HepG2 (cell line): ENCODE measurements around the gene CLASRP. TPM values are rescaled to one million over a fixed set of nuclear protein-coding genes. Genes with fewer than 3 reads are reported as not detected.
A peak's percentile ranks its signal among the peaks of the same experiment; 100 is the strongest.

Experiments
- AKAP8 ChIP-seq: sonication (generic); formaldehyde crosslinking; IDR thresholded peaks from 2 replicates; pipeline ENCODE4 v1.5.1; 2020; ENCODE audit warnings: mild to moderate bottlenecking, missing genetic modification reagents
- BORCS8-MEF2B ChIP-seq: sonication (generic); formaldehyde crosslinking; IDR thresholded peaks from 2 replicates; pipeline ENCODE4 v1.8.0; 2022; ENCODE audit warnings: mild to moderate bottlenecking, missing genetic modification reagents
- DPF2 ChIP-seq: sonication (generic); formaldehyde crosslinking; IDR thresholded peaks from 2 replicates; pipeline ENCODE4 v1.4.0; 2020; ENCODE audit warnings: mild to moderate bottlenecking, low read depth, missing genetic modification reagents, borderline replicate concordance
- GATAD2A ChIP-seq: IDR thresholded peaks from 2 replicates; pipeline ENCODE4 v1.6.1; 2016
- HCFC1 ChIP-seq: fragments of 150-350 bp; IDR thresholded peaks from 2 replicates; pipeline ENCODE4 v1.6.1; 2014; ENCODE audit warnings: low read depth, low read length
- HES4 ChIP-seq: sonication (generic); formaldehyde crosslinking; IDR thresholded peaks from 2 replicates; pipeline ENCODE4 v1.9.0; 2021; ENCODE audit warnings: mild to moderate bottlenecking, missing genetic modification reagents, borderline replicate concordance
- HNRNPL ChIP-seq: fragments of 200-400 bp; formaldehyde crosslinking; IDR thresholded peaks from 2 replicates; pipeline ENCODE4 v1.6.1; 2017; ENCODE audit warnings: mild to moderate bottlenecking, low read depth, low read length
- JUND ChIP-seq: sonication (generic); formaldehyde crosslinking; IDR thresholded peaks from 2 replicates; pipeline ENCODE4 v1.8.0; 2022; ENCODE audit warnings: mild to moderate bottlenecking, missing genetic modification reagents
- MAF1 ChIP-seq: sonication (generic); formaldehyde crosslinking; IDR thresholded peaks from 2 replicates; pipeline ENCODE4 v1.5.0; 2020; ENCODE audit warnings: missing genetic modification reagents, borderline replicate concordance
- NR3C1 ChIP-seq: sonication (generic); formaldehyde crosslinking; IDR thresholded peaks from 2 replicates; pipeline ENCODE4 v1.4.0; 2020; ENCODE audit warnings: missing genetic modification reagents
- TARDBP ChIP-seq: sonication (generic); formaldehyde crosslinking; IDR thresholded peaks from 2 replicates; pipeline ENCODE4 v1.8.0; 2022; ENCODE audit warnings: mild to moderate bottlenecking, missing genetic modification reagents
- ZFYVE20 ChIP-seq: sonication (generic); formaldehyde crosslinking; IDR thresholded peaks from 2 replicates; pipeline ENCODE4 v1.8.0; 2023; ENCODE audit warnings: low read depth, mild to moderate bottlenecking, moderate library complexity, missing genetic modification reagents, borderline replicate concordance
- ZNF101 ChIP-seq: sonication (generic); formaldehyde crosslinking; IDR thresholded peaks from 2 replicates; pipeline ENCODE4 v1.4.0; 2020; ENCODE audit warnings: mild to moderate bottlenecking, low read depth, missing genetic modification reagents, borderline replicate concordance
- ZNF251 ChIP-seq: sonication (generic); formaldehyde crosslinking; IDR thresholded peaks from 2 replicates; pipeline ENCODE4 v1.9.0; 2021; ENCODE audit warnings: mild to moderate bottlenecking, missing genetic modification reagents
- ZNF337 ChIP-seq: sonication (generic); formaldehyde crosslinking; IDR thresholded peaks from 2 replicates; pipeline ENCODE4 v1.5.1; 2020; ENCODE audit warnings: missing genetic modification reagents, low read depth, mild to moderate bottlenecking, borderline replicate concordance
- ZNF883 ChIP-seq: sonication (generic); formaldehyde crosslinking; IDR thresholded peaks from 2 replicates; pipeline ENCODE4 v1.5.1; 2020; ENCODE audit warnings: mild to moderate bottlenecking, missing genetic modification reagents; ENCODE audit errors: not compliant biosample characterization
- polyA plus RNA-seq, 8 experiments: library from polyadenylated mRNA; depleted of rRNA in 3 of 8; stranded (reverse) in 7 of 8; unstranded in 1 of 8; fragments of >200 nt; fragmentation: Illumina TruSeq in 4 of 8; extraction: Trizol in 4 of 8; gene quantifications; 2 replicates each; pipeline versions ENCODE4 v1.2.1 to v1.2.3, GENCODE V29; 2011 to 2016; ENCODE audit warnings: low read depth in 4 of 8, missing spikeins in 1 of 8, mixed read lengths in 1 of 8; ENCODE audit not compliant: insufficient read depth in 1 of 8
- total RNA-seq, 5 experiments: library from RNA; depleted of rRNA; stranded (reverse); fragments of >200 nt; fragmentation: Illumina TruSeq; extraction: Trizol; gene quantifications; 2 replicates each; pipeline ENCODE4 v1.2.3, GENCODE V29; 2016; ENCODE audit warnings: low read depth in 1 of 5
- TF ChIP-seq, protein P1 (sequence below): sonication (generic); formaldehyde crosslinking; IDR thresholded peaks from 2 replicates; pipeline ENCODE4 v1.8.1; 2023; ENCODE audit warnings: mild to moderate bottlenecking, moderate library complexity, missing genetic modification reagents
- TF ChIP-seq, protein P2 (sequence below): sonication (generic); formaldehyde crosslinking; IDR thresholded peaks from 2 replicates; pipeline ENCODE4 v1.5.0; 2020; ENCODE audit warnings: mild to moderate bottlenecking, missing genetic modification reagents
- TF ChIP-seq, protein P3 (sequence below): sonication (generic); formaldehyde crosslinking; IDR thresholded peaks from 2 replicates; pipeline ENCODE4 v1.9.0; 2021; ENCODE audit warnings: missing genetic modification reagents, borderline replicate concordance
- TF ChIP-seq, protein P4 (sequence below): sonication (generic); formaldehyde crosslinking; conservative IDR thresholded peaks from 2 replicates; pipeline ENCODE4 v1.8.0; 2022; ENCODE audit warnings: missing genetic modification reagents
- TF ChIP-seq, protein P5 (sequence below): sonication (generic); formaldehyde crosslinking; conservative IDR thresholded peaks from 2 replicates; pipeline ENCODE4 v1.8.1; 2023; ENCODE audit warnings: missing genetic modification reagents
- TF ChIP-seq, protein P6 (sequence below): sonication (generic); formaldehyde crosslinking; IDR thresholded peaks from 2 replicates; pipeline ENCODE4 v1.8.0; 2023; ENCODE audit warnings: mild to moderate bottlenecking, missing genetic modification reagents

The CLASRP gene
- total and polyA plus RNA-seq, 2 of the 13 experiments (the other 11 are each of a cell fraction or from before 2014, with no cell fraction given) = 32.0 to 51.4 TPM

DNA sequence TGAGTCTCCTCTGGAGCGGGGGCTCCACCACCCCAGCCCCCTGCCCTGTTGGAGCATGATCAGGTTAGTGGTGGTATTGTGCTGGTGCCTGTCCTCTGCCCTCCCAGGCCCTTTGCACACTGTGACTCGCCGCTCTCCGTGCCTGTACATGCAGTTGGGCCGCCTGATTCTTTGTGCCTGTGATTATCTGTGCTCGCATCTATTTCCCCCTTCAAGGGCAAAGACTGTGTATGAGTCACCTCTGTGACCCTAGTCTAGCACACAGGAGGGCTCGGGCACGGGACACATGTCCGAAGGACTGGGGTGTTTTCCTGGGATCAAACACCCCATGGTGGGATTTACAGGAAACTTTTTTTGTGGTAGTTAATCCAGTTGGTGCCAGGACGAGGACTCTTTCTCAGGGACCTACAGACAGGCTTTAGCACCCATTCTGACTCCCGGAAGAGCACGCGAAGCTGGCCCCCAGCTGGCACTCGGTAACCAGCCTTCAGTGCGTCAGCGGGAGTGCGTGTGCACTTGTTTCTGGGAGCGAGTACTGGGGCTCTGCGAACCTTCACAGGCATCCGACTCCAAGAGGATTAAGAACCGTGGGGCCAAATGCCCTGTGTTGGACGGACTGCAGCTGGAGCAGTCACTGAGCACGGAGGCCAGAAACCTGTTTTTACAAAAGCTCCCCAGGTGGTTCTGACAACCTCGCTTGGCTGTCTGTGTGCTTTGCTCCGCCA lies 60.8 kb downstream of the CLASRP start (continued):
- TF ChIP-seq, protein P1, sequence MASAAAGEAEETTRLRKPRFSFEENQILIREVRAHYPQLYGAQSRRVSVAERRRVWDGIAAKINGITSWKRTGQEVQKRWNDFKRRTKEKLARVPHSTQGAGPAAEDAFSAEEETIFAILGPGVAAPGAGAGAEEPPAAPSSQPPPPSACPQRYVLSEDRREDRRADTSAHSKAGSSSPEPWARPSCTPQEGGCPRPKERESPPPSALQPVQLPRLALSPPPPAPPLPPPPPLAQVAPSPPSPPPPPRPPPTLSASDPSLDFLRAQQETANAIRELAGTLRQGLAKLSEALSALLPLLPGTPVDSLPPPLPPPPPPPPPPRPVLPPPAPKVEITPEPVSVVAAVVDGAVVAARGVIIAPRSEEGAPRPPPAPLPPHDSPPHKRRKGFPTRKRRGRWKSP (CRISPR knock-in tag) = no peak
- TF ChIP-seq HNRNPL = no peak
- TF ChIP-seq ZNF251 (CRISPR knock-in tag) = no peak
- TF ChIP-seq, protein P2, sequence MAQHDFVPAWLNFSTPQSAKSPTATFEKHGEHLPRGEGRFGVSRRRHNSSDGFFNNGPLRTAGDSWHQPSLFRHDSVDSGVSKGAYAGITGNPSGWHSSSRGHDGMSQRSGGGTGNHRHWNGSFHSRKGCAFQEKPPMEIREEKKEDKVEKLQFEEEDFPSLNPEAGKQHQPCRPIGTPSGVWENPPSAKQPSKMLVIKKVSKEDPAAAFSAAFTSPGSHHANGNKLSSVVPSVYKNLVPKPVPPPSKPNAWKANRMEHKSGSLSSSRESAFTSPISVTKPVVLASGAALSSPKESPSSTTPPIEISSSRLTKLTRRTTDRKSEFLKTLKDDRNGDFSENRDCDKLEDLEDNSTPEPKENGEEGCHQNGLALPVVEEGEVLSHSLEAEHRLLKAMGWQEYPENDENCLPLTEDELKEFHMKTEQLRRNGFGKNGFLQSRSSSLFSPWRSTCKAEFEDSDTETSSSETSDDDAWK (CRISPR knock-in tag) = no peak
- peak; percentile 62; the same call in 1 of the 2 replicates for TF ChIP-seq JUND (CRISPR knock-in tag)
- TF ChIP-seq NR3C1 (CRISPR knock-in tag) = no peak
- no peak for TF ChIP-seq ZFYVE20 (CRISPR knock-in tag)
- TF ChIP-seq ZNF883 (CRISPR knock-in tag) = no peak
- no peak for TF ChIP-seq DPF2
- TF ChIP-seq ZNF337 (CRISPR knock-in tag) = no peak
- no peak for TF ChIP-seq ZNF101 (CRISPR knock-in tag)
- TF ChIP-seq HES4 (CRISPR knock-in tag) = no peak
- TF ChIP-seq, protein P3, sequence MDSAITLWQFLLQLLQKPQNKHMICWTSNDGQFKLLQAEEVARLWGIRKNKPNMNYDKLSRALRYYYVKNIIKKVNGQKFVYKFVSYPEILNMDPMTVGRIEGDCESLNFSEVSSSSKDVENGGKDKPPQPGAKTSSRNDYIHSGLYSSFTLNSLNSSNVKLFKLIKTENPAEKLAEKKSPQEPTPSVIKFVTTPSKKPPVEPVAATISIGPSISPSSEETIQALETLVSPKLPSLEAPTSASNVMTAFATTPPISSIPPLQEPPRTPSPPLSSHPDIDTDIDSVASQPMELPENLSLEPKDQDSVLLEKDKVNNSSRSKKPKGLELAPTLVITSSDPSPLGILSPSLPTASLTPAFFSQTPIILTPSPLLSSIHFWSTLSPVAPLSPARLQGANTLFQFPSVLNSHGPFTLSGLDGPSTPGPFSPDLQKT (CRISPR knock-in tag) = no peak
- no peak for TF ChIP-seq AKAP8 (CRISPR knock-in tag)
- no peak for TF ChIP-seq HCFC1
- TF ChIP-seq GATAD2A (CRISPR knock-in tag) = peak; percentile 34; the same call in 1 of the 2 replicates
- TF ChIP-seq, protein P4, sequence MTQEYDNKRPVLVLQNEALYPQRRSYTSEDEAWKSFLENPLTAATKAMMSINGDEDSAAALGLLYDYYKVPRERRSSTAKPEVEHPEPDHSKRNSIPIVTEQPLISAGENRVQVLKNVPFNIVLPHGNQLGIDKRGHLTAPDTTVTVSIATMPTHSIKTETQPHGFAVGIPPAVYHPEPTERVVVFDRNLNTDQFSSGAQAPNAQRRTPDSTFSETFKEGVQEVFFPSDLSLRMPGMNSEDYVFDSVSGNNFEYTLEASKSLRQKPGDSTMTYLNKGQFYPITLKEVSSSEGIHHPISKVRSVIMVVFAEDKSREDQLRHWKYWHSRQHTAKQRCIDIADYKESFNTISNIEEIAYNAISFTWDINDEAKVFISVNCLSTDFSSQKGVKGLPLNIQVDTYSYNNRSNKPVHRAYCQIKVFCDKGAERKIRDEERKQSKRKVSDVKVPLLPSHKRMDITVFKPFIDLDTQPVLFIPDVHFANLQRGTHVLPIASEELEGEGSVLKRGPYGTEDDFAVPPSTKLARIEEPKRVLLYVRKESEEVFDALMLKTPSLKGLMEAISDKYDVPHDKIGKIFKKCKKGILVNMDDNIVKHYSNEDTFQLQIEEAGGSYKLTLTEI (CRISPR knock-in tag) = no peak
- TF ChIP-seq, protein P5, sequence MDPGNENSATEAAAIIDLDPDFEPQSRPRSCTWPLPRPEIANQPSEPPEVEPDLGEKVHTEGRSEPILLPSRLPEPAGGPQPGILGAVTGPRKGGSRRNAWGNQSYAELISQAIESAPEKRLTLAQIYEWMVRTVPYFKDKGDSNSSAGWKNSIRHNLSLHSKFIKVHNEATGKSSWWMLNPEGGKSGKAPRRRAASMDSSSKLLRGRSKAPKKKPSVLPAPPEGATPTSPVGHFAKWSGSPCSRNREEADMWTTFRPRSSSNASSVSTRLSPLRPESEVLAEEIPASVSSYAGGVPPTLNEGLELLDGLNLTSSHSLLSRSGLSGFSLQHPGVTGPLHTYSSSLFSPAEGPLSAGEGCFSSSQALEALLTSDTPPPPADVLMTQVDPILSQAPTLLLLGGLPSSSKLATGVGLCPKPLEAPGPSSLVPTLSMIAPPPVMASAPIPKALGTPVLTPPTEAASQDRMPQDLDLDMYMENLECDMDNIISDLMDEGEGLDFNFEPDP (CRISPR knock-in tag) = 0 out of 2 replicates have a peak, but pooled peaks have one; percentile 29
- TF ChIP-seq, protein P6, sequence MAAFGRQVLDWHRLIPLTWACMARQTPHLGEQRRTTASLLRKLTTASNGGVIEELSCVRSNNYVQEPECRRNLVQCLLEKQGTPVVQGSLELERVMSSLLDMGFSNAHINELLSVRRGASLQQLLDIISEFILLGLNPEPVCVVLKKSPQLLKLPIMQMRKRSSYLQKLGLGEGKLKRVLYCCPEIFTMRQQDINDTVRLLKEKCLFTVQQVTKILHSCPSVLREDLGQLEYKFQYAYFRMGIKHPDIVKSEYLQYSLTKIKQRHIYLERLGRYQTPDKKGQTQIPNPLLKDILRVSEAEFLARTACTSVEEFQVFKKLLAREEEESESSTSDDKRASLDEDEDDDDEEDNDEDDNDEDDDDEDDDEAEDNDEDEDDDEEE = no peak
- no peak for TF ChIP-seq MAF1 (CRISPR knock-in tag)
- no peak for TF ChIP-seq BORCS8-MEF2B (CRISPR knock-in tag)
- no peak for TF ChIP-seq TARDBP (CRISPR knock-in tag)
